Naive thymus-derived CD8-positive, alpha-beta T cell (primary cell): ENCODE data around the gene RET. TPM values are rescaled to one million over a fixed set of nuclear protein-coding genes. Genes with fewer than 3 reads are reported as not detected.
A peak's percentile ranks its signal among the peaks of the same experiment; 100 is the strongest.

Source experiments
- ATAC-seq, 2 donors: fragments of 150-1000 bp; cut with Tn5 transposase in 1 of 2; sonication (Bioruptor Pico), chemical (Tn5 transposase) in 1 of 2; 1 replicate in 1 of 2; 2 replicates in 1 of 2; pipeline ENCODE4 v1.10.0; 2021; ENCODE audit warnings: mild to moderate bottlenecking in 2 of 2, moderate library complexity in 2 of 2
- POLR2A ChIA-PET: fragments of 350-600 bp; sonication (Branson Sonifier 250); formaldehyde crosslinking; loops from one replicate; lab custom pipeline; 2021; ENCODE audit warnings: antibody characterized with exemption; lab: Charles Lee
- DNase-seq, 10 donors: peaks; one replicate each; pipeline versions ENCODE4 v3.0.0 to v3.0.0-alpha.2; 2020 to 2022
- H3K27ac Mint-ChIP-seq, 10 donors: one replicate each; pipeline ENCODE4 v1.8.0; 2020 to 2022; ENCODE audit warnings: mild to moderate bottlenecking in 10 of 10, mixed read lengths in 10 of 10, moderate library complexity in 4 of 10, inconsistent platforms in 1 of 10
- H3K27me3 Mint-ChIP-seq, 5 donors: one replicate each; pipeline ENCODE4 v1.8.0; 2021 to 2022; ENCODE audit warnings: mixed read lengths in 5 of 5
- H3K36me3 Mint-ChIP-seq, 3 donors: one replicate each; pipeline ENCODE4 v1.8.0; 2020 to 2022; ENCODE audit warnings: mixed read lengths in 3 of 3, mild to moderate bottlenecking in 2 of 3, inconsistent platforms in 1 of 3
- H3K4me1 Mint-ChIP-seq, 4 donors: one replicate each; pipeline ENCODE4 v1.8.0; 2021 to 2022; ENCODE audit warnings: mixed read lengths in 4 of 4
- H3K4me3 Mint-ChIP-seq, 10 donors: one replicate each; pipeline ENCODE4 v1.8.0; 2020 to 2022; ENCODE audit warnings: mild to moderate bottlenecking in 10 of 10, mixed read lengths in 10 of 10, moderate library complexity in 6 of 10, inconsistent platforms in 1 of 10
- H3K9me3 Mint-ChIP-seq, 9 donors: one replicate each; pipeline ENCODE4 v1.8.0; 2020 to 2022; ENCODE audit warnings: mixed read lengths in 9 of 9, mild to moderate bottlenecking in 3 of 9, inconsistent platforms in 1 of 9, moderate library complexity in 1 of 9
- polyA plus RNA-seq, 3 donors: library from polyadenylated mRNA; unstranded; fragments of 300-500 nt; fragmentation: Illumina TruSeq; gene quantifications; one replicate each; pipeline ENCODE4 v1.2.3, GENCODE V29; 2021
- total RNA-seq, 8 experiments: library from RNA in 2 of 8; stranded (reverse) in 2 of 8; gene quantifications; one replicate each; pipeline ENCODE4 v1.2.3 and lab custom pipeline; 2021 to 2026

RET gene
- total RNA-seq = not detected
- polyA plus RNA-seq = not detected
- 0 reads per million in 6 experiments for total RNA-seq (lab: John Stamatoyannopoulos, UW)

- POLR2A ChIA-PET = no interaction called here
- no peak for ATAC-seq
- no peaks in the 10 kb centered on the region for H3K9me3 Mint-ChIP-seq
- H3K27ac Mint-ChIP-seq = no peak within 1 kb of the TSS
- H3K4me3 Mint-ChIP-seq = peak within 1 kb of the TSS; percentile 30 to 74 (median 64)
- no peak for DNase-seq
- no peaks in the 10 kb centered on the region for H3K36me3 Mint-ChIP-seq
- peaks cover 0 to 7% (median 3%) of the 10 kb centered on the region in 4 donors for H3K4me1 Mint-ChIP-seq
- H3K27me3 Mint-ChIP-seq = peaks cover 11 to 53% (median 41%) of the 10 kb centered on the region in 5 donors
Observed at GRCh38 chr10:43076876-43077420, at the start of gene RET. TSS of gene RET (plus strand) at chr10:43077069. CDS start at chr10:43077259, 190 bp downstream.

GRCh38 chr10:43027331-43027955, 49.4 kb upstream of the RET start:
- no peak overlapping the region for H3K27ac Mint-ChIP-seq
- ATAC-seq = no peak
- no peak overlapping the region for H3K4me3 Mint-ChIP-seq
- H3K36me3 Mint-ChIP-seq = peaks cover 0 to 20% (median 0%) of the 10 kb centered on the region in 3 donors
- no peak for DNase-seq
- H3K4me1 Mint-ChIP-seq = no peaks in the 10 kb centered on the region
- POLR2A ChIA-PET = no interaction called here
- H3K27me3 Mint-ChIP-seq = peaks cover 0 to 11% (median 6%) of the 10 kb centered on the region in 5 donors
- peaks cover 6 to 26% (median 12%) of the 10 kb centered on the region in 9 donors for H3K9me3 Mint-ChIP-seq

GRCh38 chr10:43028143-43028542, 48.7 kb upstream of the RET start:
- DNase-seq (no peak), ATAC-seq (no peak)
- H3K9me3 Mint-ChIP-seq = peaks cover 8 to 33% (median 19%) of the 10 kb centered on the region in 9 donors
- no peaks in the 10 kb centered on the region for H3K4me1 Mint-ChIP-seq
- H3K27ac Mint-ChIP-seq = no peak overlapping the region
- H3K27me3 Mint-ChIP-seq = peaks cover 0 to 9% (median 3%) of the 10 kb centered on the region in 5 donors
- POLR2A ChIA-PET = no interaction called here
- H3K36me3 Mint-ChIP-seq = peaks cover 0 to 26% (median 0%) of the 10 kb centered on the region in 3 donors
- no peak overlapping the region for H3K4me3 Mint-ChIP-seq

- Mint-ChIP-seq H3K27me3 (peaks cover 0 to 5% (median under 1%) of the 10 kb centered on the region in 5 donors), H3K36me3 (peaks cover 0 to 26% (median 0%) of the 10 kb centered on the region in 3 donors), H3K9me3 (peaks cover 8 to 40% (median 23%) of the 10 kb centered on the region in 9 donors), H3K4me3 (no peak overlapping the region), H3K4me1 (no peaks in the 10 kb centered on the region), H3K27ac (no peak overlapping the region)
- DNase-seq = no peak
- ATAC-seq = no peak
- POLR2A ChIA-PET = no interaction called here
Observed at GRCh38 chr10:43029043-43029442, 47.8 kb upstream of the RET start.

GRCh38 chr10:43032613-43033012, 44.3 kb upstream of the RET start:
- no peak overlapping the region for H3K27ac Mint-ChIP-seq
- H3K9me3 Mint-ChIP-seq = peaks cover 11 to 47% (median 26%) of the 10 kb centered on the region in 9 donors
- no peak overlapping the region for H3K4me3 Mint-ChIP-seq
- peaks cover 0 to 2% (median 0%) of the 10 kb centered on the region in 5 donors for H3K27me3 Mint-ChIP-seq
- DNase-seq (no peak), ATAC-seq (no peak)
- H3K36me3 Mint-ChIP-seq = peaks cover 0 to 26% (median 0%) of the 10 kb centered on the region in 3 donors
- POLR2A ChIA-PET = no interaction called here
- peaks cover 0 to 15% (median 8%) of the 10 kb centered on the region in 4 donors for H3K4me1 Mint-ChIP-seq

- peaks cover 0 to 2% (median 0%) of the 10 kb centered on the region in 5 donors for H3K27me3 Mint-ChIP-seq
- DNase-seq (no peak), ATAC-seq (no peak)
- peaks cover 8 to 36% (median 20%) of the 10 kb centered on the region in 9 donors for H3K9me3 Mint-ChIP-seq
- H3K4me3 Mint-ChIP-seq = no peak overlapping the region
- POLR2A ChIA-PET = no interaction called here
- peaks cover 0 to 14% (median 0%) of the 10 kb centered on the region in 3 donors for H3K36me3 Mint-ChIP-seq
- peaks cover 0 to 15% (median 9%) of the 10 kb centered on the region in 4 donors for H3K4me1 Mint-ChIP-seq
- no peak overlapping the region for H3K27ac Mint-ChIP-seq
Observed at GRCh38 chr10:43035800-43036199, 41.1 kb upstream of the RET start.

- POLR2A ChIA-PET = no interaction called here
- H3K27me3 Mint-ChIP-seq = peaks cover 0 to 2% (median 0%) of the 10 kb centered on the region in 5 donors
- DNase-seq = no peak
Observed at GRCh38 chr10:43036481-43037428, 40.1 kb upstream of the RET start.

GRCh38 chr10:43037440-43037839, 39.4 kb upstream of the RET start:
- DNase-seq = no peak
- H3K4me1 Mint-ChIP-seq = peaks cover 0 to 15% (median 9%) of the 10 kb centered on the region in 4 donors
- H3K27ac Mint-ChIP-seq = no peak overlapping the region
- peaks cover 0 to 7% (median 0%) of the 10 kb centered on the region in 3 donors for H3K36me3 Mint-ChIP-seq
- ATAC-seq = no peak
- H3K27me3 Mint-ChIP-seq = peaks cover 0 to 2% (median 0%) of the 10 kb centered on the region in 5 donors
- POLR2A ChIA-PET = no interaction called here
- peaks cover 5 to 25% (median 9%) of the 10 kb centered on the region in 9 donors for H3K9me3 Mint-ChIP-seq
- H3K4me3 Mint-ChIP-seq = no peak overlapping the region

More at GRCh38 chr10:43036481-43037428, 40.1 kb upstream of the RET start:
- peak overlapping the region in 1 of 10 donors; percentile 7 for H3K27ac Mint-ChIP-seq
- H3K4me1 Mint-ChIP-seq = peaks cover 0 to 15% (median 9%) of the 10 kb centered on the region in 4 donors
- peaks cover 0 to 13% (median 0%) of the 10 kb centered on the region in 3 donors for H3K36me3 Mint-ChIP-seq
- ATAC-seq = no peak
- no peak overlapping the region for H3K4me3 Mint-ChIP-seq
- H3K9me3 Mint-ChIP-seq = peaks cover 5 to 31% (median 16%) of the 10 kb centered on the region in 9 donors

- Mint-ChIP-seq H3K36me3 (no peaks in the 10 kb centered on the region), H3K27ac (no peak overlapping the region), H3K4me1 (peaks cover 0 to 15% (median 9%) of the 10 kb centered on the region in 4 donors), H3K9me3 (peaks cover under 1 to 18% (median 3%) of the 10 kb centered on the region in 9 donors), H3K4me3 (no peak overlapping the region), H3K27me3 (peaks cover 0 to 2% (median 0%) of the 10 kb centered on the region in 5 donors)
- POLR2A ChIA-PET = no interaction called here
- DNase-seq = no peak
- no peak for ATAC-seq
Observed at GRCh38 chr10:43037942-43038782, 38.7 kb upstream of the RET start.

GRCh38 chr10:43038783-43039623, 37.9 kb upstream of the RET start:
- Mint-ChIP-seq H3K36me3 (no peaks in the 10 kb centered on the region), H3K4me1 (peaks cover 0 to 15% (median 9%) of the 10 kb centered on the region in 4 donors), H3K9me3 (peaks cover 0 to 10% (median 2%) of the 10 kb centered on the region in 9 donors), H3K27me3 (peaks cover 0 to 2% (median 0%) of the 10 kb centered on the region in 5 donors), H3K4me3 (no peak overlapping the region), H3K27ac (no peak overlapping the region)
- ATAC-seq (no peak), DNase-seq (no peak)
- POLR2A ChIA-PET = no interaction called here
